GM20000 (cell line): Measurements from ENCODE around the gene CC2D1A.
A peak's percentile ranks its signal among the peaks of the same experiment; 100 is the strongest.

Source experiments
- DNase-seq: peaks from one replicate; pipeline ENCODE4 v3.0.0; 2012; ENCODE audit warnings: low spot score
- CTCF ChIP-seq: IDR thresholded peaks from 2 replicates; pipeline ENCODE4 v1.5.1; 2012; ENCODE audit warnings: mild to moderate bottlenecking, control low read depth; ENCODE audit errors: extremely low read depth, missing control alignments

Gene CC2D1A

DNA sequence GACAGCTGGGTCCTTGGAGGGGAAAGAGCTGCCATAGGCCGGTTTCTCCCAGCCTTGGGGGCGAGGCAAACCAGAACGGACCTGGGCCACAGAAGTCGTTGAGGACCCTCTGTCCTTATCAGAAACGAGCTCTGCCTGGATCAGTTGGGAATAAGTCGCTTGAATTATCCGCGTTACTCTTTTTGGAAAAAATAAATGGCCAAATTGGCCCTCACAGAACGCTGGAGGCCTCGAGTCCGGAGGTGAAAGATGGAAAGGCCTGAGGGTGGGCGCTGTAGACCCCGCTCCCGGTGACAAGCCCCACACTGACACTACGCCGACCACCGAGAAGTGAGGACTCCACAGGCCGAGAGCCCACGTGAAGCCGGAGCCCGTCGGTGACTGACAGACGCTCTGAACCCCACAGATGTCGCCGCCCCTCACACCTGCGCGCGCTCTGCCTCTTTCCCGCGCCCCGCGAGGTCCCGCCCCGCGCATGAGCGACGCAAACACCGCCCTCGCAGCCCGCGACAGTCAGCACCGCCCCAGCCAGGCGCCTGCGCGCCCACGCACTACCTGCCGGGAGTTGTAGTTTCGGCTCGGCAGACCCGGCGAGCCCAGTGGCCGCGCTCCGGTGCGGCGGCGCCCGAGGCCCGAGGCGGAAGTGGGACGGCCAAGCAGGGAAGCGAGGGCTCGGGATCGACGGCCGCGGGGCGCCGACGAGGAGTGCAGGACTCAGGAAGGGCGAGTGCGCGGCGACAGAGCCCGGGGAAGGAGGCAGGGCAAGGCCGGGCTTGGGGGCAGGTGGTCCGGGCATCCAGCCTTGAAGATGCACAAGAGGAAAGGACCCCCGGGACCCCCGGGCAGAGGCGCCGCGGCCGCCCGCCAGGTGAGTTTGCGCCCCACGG, at the start of gene CC2D1A, which contains the start of gene BRME1:
CC2D1A (plus strand) TSS at position 568 of the 887 bp plus-strand sequence; CDS start at position 809, 241 bp downstream.
BRME1 (minus strand) TSS at position 484 of the 887 bp plus-strand sequence. CDS start 1,225 bp downstream, outside the sequence.
- TF ChIP-seq CTCF, result no peak
- peak; percentile 100 for DNase-seq

GRCh38 chr19:13856497-13856896, 49.5 kb upstream of the CC2D1A start:
- no peak for TF ChIP-seq CTCF
- no peak for DNase-seq

DNA sequence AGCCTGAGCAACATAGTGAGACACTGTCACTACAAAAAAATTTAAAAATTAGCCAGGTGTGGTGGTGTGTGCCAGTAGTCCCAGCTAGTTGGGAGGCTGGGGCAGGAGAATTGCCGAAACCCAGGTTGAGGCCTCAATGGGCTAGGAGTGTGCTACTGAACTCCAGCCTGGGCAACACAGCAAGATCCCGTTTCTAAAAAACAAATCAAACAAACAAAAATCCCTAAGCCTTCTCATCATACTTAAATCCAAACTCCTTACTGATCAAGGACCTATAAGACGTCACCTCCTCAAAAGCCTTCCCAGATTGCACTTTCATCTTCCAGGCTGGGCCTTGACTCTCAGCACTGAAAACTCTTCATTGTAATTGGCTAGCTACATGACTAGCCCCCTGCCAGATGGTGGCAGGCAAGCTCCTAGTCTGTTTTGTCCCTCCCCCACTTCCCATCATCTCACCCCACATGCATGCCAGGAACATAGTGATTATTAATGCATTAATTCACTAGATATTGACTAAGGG, 46.6 kb upstream of the CC2D1A start:
- DNase-seq, result no peak
- TF ChIP-seq CTCF, result no peak

DNA sequence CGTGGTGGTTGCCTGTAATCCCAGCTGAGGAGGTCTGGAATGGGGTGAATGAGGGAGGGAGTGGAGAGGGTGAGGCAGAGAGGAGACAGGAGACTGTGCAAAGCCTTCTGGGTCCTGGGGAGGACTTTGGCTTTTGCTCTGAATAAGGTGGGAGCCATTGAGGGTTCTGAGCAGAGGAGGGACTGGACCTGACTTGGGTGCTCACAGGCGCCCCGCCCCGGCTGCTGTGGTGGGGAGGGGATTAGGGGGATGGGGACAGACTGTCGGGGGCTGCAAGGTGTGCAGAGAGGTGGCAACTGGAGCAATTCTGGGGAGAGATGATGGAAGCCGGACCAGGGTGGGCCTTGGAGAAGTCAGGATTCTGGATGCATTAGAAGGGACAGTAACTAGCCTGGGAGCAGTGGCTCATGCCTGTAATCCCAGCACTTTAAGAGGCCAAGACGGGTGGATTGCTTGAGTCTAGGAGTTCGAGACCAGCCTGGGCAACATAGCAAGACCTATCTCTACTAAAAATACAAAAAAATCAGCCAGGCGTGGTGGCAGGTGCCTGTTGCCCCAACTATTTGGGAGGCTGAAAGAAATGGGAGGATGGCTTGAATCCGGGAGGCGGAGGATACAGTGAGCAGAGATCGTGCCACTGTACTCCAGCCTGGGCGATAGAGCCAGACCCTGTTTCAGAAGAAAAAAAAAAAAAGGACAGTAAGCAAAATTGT, 45.2 kb upstream of the CC2D1A start:
- no peak for TF ChIP-seq CTCF
- DNase-seq, result no peak

GRCh38 chr19:13861392-13861713, 44.6 kb upstream of the CC2D1A start:
- peak; percentile 62 for DNase-seq
- no peak for TF ChIP-seq CTCF

- TF ChIP-seq CTCF, result peak; percentile 98
- DNase-seq, result peak; percentile 94
These were observed 44.1 kb upstream of the CC2D1A start for GRCh38 chr19:13861714-13862531.
